CD14-positive monocyte (primary cell): ENCODE results near the gene P3H2. TPM values are rescaled to one million over a fixed set of nuclear protein-coding genes. Genes with fewer than 3 reads are reported as not detected.

Experiments used
- DNase-seq, 3 donors: peaks; one replicate each; pipeline ENCODE4 v3.0.0-alpha.2; 2011 to 2022
- H2AFZ ChIP-seq: 2 replicates; pipeline ENCODE4 v1.6.0; 2012; ENCODE audit warnings: mild to moderate bottlenecking, low read depth, low read length, inconsistent platforms; ENCODE audit not compliant: insufficient read depth, poor library complexity, severe bottlenecking
- H3K27ac ChIP-seq, 2 donors: 1 replicate in 1 of 2; 2 replicates in 1 of 2; pipeline ENCODE4 v1.5.1; 2012 to 2013; ENCODE audit warnings: low read length in 2 of 2, control low read depth in 1 of 2, inconsistent platforms in 1 of 2, low read depth in 1 of 2, mild to moderate bottlenecking in 1 of 2
- H3K27me3 ChIP-seq, 2 donors: one replicate each; pipeline versions ENCODE4 v1.6.0 to v1.6.1; 2011 to 2013; ENCODE audit warnings: low read length in 2 of 2; ENCODE audit not compliant: control insufficient read depth in 2 of 2, insufficient read depth in 2 of 2
- H3K36me3 ChIP-seq, 2 donors: replicated peaks in 1 of 2; 1 replicate in 1 of 2; 2 replicates in 1 of 2; pipeline versions ENCODE4 v1.5.1 to v1.6.1; 2012 to 2013; ENCODE audit warnings: low read length in 2 of 2, control low read depth in 1 of 2, inconsistent platforms in 1 of 2, mild to moderate bottlenecking in 1 of 2; ENCODE audit not compliant: insufficient read depth in 2 of 2, control insufficient read depth in 1 of 2
- H3K4me1 ChIP-seq, 2 donors: 1 replicate in 1 of 2; 2 replicates in 1 of 2; pipeline versions ENCODE4 v1.5.1 to v1.6.1; 2012 to 2013; ENCODE audit warnings: low read length in 2 of 2, control low read depth in 1 of 2, inconsistent platforms in 1 of 2, mild to moderate bottlenecking in 1 of 2, moderate library complexity in 1 of 2; ENCODE audit not compliant: insufficient read depth in 2 of 2, control insufficient read depth in 1 of 2
- H3K4me2 ChIP-seq: replicated peaks from 2 replicates; pipeline ENCODE3; 2012; ENCODE audit warnings: low read length, moderate library complexity, mild to moderate bottlenecking; ENCODE audit not compliant: poor library complexity, severe bottlenecking; ENCODE audit errors: extremely low read depth
- H3K4me3 ChIP-seq, 3 experiments: fragments of 200-600 bp in 1 of 3; sonication (generic) in 1 of 3; replicated peaks in 1 of 3; 1 replicate in 2 of 3; 2 replicates in 1 of 3; pipeline ENCODE4 v1.5.1; 2011 to 2013; ENCODE audit warnings: low read length in 3 of 3, mild to moderate bottlenecking in 3 of 3, control low read depth in 2 of 3, low read depth in 2 of 3, inconsistent platforms in 1 of 3, moderate library complexity in 1 of 3
- H3K79me2 ChIP-seq: 2 replicates; pipeline ENCODE4 v1.6.0; 2012; ENCODE audit warnings: mild to moderate bottlenecking, control low read depth, inconsistent platforms, low read length, moderate library complexity; ENCODE audit not compliant: insufficient read depth
- H3K9ac ChIP-seq: 2 replicates; pipeline ENCODE4 v1.6.0; 2017; ENCODE audit warnings: low read length, mild to moderate bottlenecking; ENCODE audit not compliant: insufficient read depth, poor library complexity, severe bottlenecking
- H3K9me3 ChIP-seq, 2 donors: replicated peaks in 1 of 2; 1 replicate in 1 of 2; 2 replicates in 1 of 2; pipeline versions ENCODE4 v1.5.1 to v1.6.1; 2012 to 2013; ENCODE audit warnings: low read length in 2 of 2, control low read depth in 1 of 2; ENCODE audit not compliant: control insufficient read depth in 1 of 2, insufficient read depth in 1 of 2
- H4K20me1 ChIP-seq: 2 replicates; pipeline ENCODE4 v1.6.0; 2012; ENCODE audit warnings: mild to moderate bottlenecking, low read length, control low read depth, moderate library complexity; ENCODE audit not compliant: insufficient read depth
- H3K27ac Mint-ChIP-seq, 7 donors: one replicate each; pipeline ENCODE4 v1.8.0; 2020; ENCODE audit warnings: mild to moderate bottlenecking in 7 of 7, mixed read lengths in 7 of 7, moderate library complexity in 6 of 7, inconsistent platforms in 2 of 7
- H3K27me3 Mint-ChIP-seq, 3 donors: one replicate each; pipeline ENCODE4 v1.8.0; 2021 to 2022; ENCODE audit warnings: low read depth in 3 of 3, mild to moderate bottlenecking in 3 of 3, mixed read lengths in 3 of 3, moderate library complexity in 3 of 3, inconsistent platforms in 1 of 3
- H3K36me3 Mint-ChIP-seq, 2 donors: one replicate each; pipeline ENCODE4 v1.8.0; 2020; ENCODE audit warnings: mixed read lengths in 2 of 2, inconsistent platforms in 1 of 2, mild to moderate bottlenecking in 1 of 2
- H3K4me1 Mint-ChIP-seq: one replicate; pipeline ENCODE4 v1.8.0; 2020; ENCODE audit warnings: mild to moderate bottlenecking, mixed read lengths
- H3K4me3 Mint-ChIP-seq, 2 donors: one replicate each; pipeline ENCODE4 v1.8.0; 2020; ENCODE audit warnings: mild to moderate bottlenecking in 2 of 2, mixed read lengths in 2 of 2, moderate library complexity in 1 of 2
- H3K9me3 Mint-ChIP-seq, 7 donors: one replicate each; pipeline ENCODE4 v1.8.0; 2020 to 2022; ENCODE audit warnings: mixed read lengths in 7 of 7, mild to moderate bottlenecking in 6 of 7, moderate library complexity in 6 of 7, inconsistent platforms in 2 of 7
- CTCF ChIP-seq: fragments of 200-600 bp; IDR thresholded peaks from one replicate; pipeline ENCODE4 v1.8.0; 2022; ENCODE audit warnings: antibody characterized with exemption, mild to moderate bottlenecking
- WGBS: methylation state at CpG from one replicate; pipeline ENCODE4 v1.1.5; 2013; ENCODE audit warnings: missing lambda C conversion rate; ENCODE audit not compliant: insufficient coverage; 5-methylcytosine and 5-hydroxymethylcytosine counted together
- intact Hi-C, 2 donors: fragments of 100-400 bp; cut with micrococcal nuclease; formaldehyde crosslinking; loops; one replicate each; pipeline versions ENCODE4 v1.15.0 to v1.15.1; 2023
- polyA plus RNA-seq, 3 donors: library from polyadenylated mRNA; depleted of rRNA in 1 of 3; unstranded in 2 of 3; stranded (reverse) in 1 of 3; fragments of 300-500 nt in 2 of 3; fragments of >200 nt in 1 of 3; fragmentation: Illumina TruSeq in 2 of 3; gene quantifications; 1 replicate in 2 of 3; 2 replicates in 1 of 3; pipeline ENCODE4 v1.2.3, GENCODE V29; 2012 to 2021

P3H2 gene
- polyA plus RNA-seq, 3 donors, result 0.25 to 0.31 (median 0.27) TPM

DNA sequence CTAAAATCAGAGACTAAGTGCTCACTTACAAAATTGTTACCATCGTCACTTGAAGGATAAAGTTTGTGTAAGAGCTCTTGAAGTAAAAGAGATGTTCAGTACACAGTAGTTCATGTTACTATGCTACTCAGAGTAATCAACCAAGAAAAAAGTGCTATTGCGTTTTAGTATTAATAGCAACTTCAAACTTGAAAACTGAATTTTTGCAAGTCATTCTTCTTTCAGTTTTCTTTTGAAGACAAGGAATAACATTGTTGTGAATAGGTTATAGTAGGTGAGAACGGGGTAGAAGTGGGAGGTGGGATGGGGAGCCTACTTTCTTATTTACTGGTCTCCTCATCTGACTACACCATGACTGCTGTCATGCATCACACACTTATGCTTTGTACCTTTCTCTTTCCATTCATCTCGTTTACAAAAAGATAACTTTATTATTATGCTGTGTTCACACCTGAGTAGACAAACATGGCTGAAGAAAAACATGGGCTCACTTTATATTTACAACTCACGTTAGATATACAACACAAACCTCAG, 39.3 kb upstream of the P3H2 start:
- intact Hi-C loops, result no loop called here
- Histone ChIP-seq H4K20me1 (no peaks in the 10 kb centered on the region), H3K27me3 (no peaks in the 10 kb centered on the region), H3K79me2 (no peaks in the 10 kb centered on the region), H3K27ac (no peak overlapping the region), H3K36me3 (no peaks in the 10 kb centered on the region), H3K4me2 (no peak overlapping the region), H3K4me1 (no peaks in the 10 kb centered on the region), H3K4me3 (no peak overlapping the region), H3K9ac (no peak overlapping the region), H2AFZ (no peak overlapping the region), H3K9me3 (peaks cover 0 to 5% of the 10 kb centered on the region in 2 donors)
- DNase-seq, result no peak
- no peaks in the 10 kb centered on the region for H3K36me3 Mint-ChIP-seq
- no peaks in the 10 kb centered on the region for H3K4me1 Mint-ChIP-seq
- no peak overlapping the region for H3K4me3 Mint-ChIP-seq
- TF ChIP-seq CTCF, result no peak
- WGBS, result 100% methylated on average over 1 of the region's 5 CpGs
- peaks cover 0 to 11% (median 4%) of the 10 kb centered on the region in 7 donors for H3K9me3 Mint-ChIP-seq
- no peak overlapping the region for H3K27ac Mint-ChIP-seq
- H3K27me3 Mint-ChIP-seq, result peaks cover 0 to 1% (median 0%) of the 10 kb centered on the region in 3 donors

DNA sequence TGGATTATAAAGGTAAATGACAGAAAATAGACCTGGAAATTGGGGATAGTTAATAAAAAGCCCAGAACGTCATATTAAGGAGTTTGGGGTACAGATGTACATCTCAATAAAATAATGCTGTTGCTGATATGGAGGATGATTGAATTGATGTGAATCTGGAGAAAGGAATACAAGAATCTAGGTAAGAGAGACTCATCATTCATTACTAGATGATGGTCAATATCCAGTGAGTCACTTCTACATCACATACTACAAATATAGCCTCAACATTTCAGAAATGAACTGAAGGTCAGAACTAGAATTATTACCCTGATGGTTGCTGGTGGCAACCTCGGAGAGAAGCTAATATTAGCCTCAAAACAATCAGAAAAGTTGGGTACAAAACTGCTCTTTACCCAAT, 37.6 kb upstream of the P3H2 start:
- Histone ChIP-seq H3K4me2 (no peak overlapping the region), H3K4me1 (no peaks in the 10 kb centered on the region), H3K27ac (no peak overlapping the region), H3K79me2 (no peaks in the 10 kb centered on the region), H3K9me3 (peaks cover 0 to 5% of the 10 kb centered on the region in 2 donors), H2AFZ (no peak overlapping the region), H3K9ac (no peak overlapping the region), H3K27me3 (no peaks in the 10 kb centered on the region), H3K36me3 (no peaks in the 10 kb centered on the region), H4K20me1 (no peaks in the 10 kb centered on the region), H3K4me3 (no peak overlapping the region)
- no peaks in the 10 kb centered on the region for H3K36me3 Mint-ChIP-seq
- H3K27me3 Mint-ChIP-seq, result peaks cover 0 to 1% (median 0%) of the 10 kb centered on the region in 3 donors
- H3K27ac Mint-ChIP-seq, result no peak overlapping the region
- TF ChIP-seq CTCF, result no peak
- intact Hi-C loops, result no loop called here
- H3K4me1 Mint-ChIP-seq, result no peaks in the 10 kb centered on the region
- DNase-seq, result no peak
- no peak overlapping the region for H3K4me3 Mint-ChIP-seq
- WGBS, result no CpG with 5 or more reads among the region's 2 CpGs
- H3K9me3 Mint-ChIP-seq, result peaks cover 0 to 11% (median 4%) of the 10 kb centered on the region in 7 donors
